HG02938 (cell line): ENCODE results near the gene CCR6.
"Not testable (repeated sequence)": the region's sequence is repeated elsewhere in the genome, so short reads cannot be mapped to it uniquely, and the experiment has no call there.

Experiments
- ATAC-seq: cut with Tn5 transposase; IDR thresholded peaks from one replicate; pipeline ENCODE4 v1.9.1; 2021; ENCODE audit warnings: mild to moderate bottlenecking, moderate library complexity; ENCODE audit not compliant: unreplicated experiment

The CCR6 gene

GRCh38 chr6:167167699-167168098 lies 44.8 kb downstream of the CCR6 start:
- not testable (repeated sequence) for ATAC-seq

DNA sequence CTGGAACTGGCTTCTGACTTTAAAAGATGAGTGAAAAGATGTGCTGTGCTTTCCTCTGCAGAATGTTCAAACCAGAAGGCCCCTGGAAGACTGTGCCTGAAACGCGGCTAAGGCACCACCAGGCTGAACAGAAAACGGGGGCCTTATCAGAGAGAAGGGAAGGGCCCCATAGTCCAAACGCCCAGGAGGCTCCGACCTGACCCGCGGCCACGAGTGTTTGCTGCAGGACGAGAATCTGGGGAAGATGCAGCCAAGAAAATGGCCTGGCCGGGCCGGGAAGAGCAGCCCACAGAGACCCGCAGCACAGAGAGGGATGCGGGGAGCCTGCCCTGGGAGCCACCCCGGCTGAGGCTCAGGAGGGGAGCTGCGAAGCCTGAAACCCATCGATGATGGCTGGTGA lies 45.4 kb downstream of the CCR6 start:
- not testable (repeated sequence) for ATAC-seq

GRCh38 chr6:167169867-167170266 lies 47.0 kb downstream of the CCR6 start:
- not testable (repeated sequence) for ATAC-seq

DNA sequence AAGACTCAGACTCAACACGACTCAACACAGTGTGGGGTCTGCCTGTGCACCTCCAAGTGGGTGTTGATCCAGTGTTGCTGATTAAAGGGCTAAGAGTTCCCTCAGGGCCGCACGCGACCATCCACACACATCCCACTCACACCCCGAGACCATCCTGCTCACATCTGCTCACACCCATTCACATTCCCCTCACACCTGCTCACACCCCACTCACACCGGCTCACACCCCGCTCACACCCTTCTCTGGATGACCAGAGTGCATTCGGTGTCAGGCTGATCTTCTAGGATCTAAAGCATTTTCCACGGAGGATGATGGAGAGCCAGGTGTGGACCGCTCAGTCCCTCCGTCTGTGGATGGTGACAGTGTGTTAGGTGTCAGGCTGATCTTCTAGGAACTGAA lies 48.4 kb downstream of the CCR6 start:
- ATAC-seq: not testable (repeated sequence)

DNA sequence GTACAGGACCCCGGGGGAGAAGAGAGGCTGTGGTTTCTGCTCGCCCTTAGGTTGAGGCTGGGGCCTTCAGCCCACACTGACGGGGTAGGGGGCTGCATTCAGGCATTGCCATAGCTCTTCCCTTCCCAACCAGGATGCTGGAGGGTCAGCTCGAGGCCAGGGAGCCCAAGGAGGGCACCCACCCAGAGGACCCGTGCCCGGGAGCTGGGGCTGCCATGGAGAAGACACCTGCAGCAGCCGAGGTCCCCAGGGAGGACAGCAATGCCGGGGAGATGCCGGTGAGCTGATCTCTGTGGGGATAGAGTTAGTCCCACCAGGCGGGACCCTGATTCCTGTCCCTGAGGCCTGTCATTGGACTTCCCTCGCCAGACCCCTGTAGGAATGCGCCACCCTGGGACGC lies 49.1 kb downstream of the CCR6 start:
- ATAC-seq: not testable (repeated sequence)

DNA sequence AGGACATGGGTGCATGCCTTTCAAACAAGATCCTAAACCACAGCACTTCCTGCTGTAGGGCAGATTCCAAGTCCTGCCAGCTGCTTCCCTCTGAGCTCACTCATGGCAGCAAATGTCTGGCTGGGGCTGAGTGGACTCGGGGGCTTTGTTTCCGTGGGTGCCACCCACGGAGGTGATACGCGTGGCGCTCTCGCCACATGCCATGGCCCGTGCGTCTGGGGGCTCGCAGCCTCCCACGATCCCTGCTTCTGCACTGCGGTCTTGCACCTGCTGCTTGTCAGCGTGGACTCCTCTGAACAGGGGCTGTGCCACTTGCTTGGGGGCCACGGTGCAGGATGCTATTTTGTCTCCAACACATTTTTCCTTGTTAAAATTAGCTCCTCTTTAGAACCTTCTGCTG lies 54.4 kb downstream of the CCR6 start:
- not testable (repeated sequence) for ATAC-seq

DNA sequence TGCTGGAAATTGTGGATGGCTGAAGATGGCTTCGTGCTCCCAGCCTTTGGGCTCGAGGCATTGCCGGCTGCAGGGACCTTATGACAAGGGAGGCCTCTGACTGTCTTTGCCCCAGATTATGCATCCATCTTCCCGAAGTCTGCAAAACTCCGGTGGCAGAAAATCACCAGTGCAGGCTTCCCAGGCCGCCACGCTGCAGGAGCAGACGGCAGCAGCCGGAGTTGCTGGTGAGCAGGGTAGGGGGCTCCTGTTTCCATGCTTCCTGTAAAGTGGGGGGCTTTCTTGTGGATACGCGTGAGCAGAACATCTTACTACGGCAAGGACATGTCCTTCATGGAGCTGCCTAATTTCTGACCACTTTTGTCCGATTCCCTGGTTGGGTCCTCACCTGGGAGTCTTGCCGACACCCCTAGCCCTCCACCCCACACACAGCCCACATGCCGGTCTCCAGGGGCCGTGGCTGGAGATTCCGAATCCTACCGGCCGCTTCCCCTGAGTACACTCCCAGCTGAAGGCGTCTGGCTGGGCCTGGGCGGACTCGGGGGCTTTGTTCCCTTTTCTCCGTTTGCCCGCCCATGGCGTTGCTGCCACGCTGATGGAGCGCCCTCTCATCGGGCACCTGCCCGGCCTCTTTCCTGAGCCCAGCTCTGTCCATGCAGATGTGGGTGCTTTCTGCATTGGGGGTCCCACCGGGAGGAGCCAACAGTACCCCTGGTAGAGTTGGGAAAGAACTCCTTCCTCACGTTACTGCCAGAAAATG lies 56.2 kb downstream of the CCR6 start:
- ATAC-seq: not testable (repeated sequence)

GRCh38 chr6:167180086-167180485 lies 57.2 kb downstream of the CCR6 start:
- not testable (repeated sequence) for ATAC-seq

- ATAC-seq: not testable (repeated sequence)
Measured at GRCh38 chr6:167181351-167181750, 58.5 kb downstream of the CCR6 start.

DNA sequence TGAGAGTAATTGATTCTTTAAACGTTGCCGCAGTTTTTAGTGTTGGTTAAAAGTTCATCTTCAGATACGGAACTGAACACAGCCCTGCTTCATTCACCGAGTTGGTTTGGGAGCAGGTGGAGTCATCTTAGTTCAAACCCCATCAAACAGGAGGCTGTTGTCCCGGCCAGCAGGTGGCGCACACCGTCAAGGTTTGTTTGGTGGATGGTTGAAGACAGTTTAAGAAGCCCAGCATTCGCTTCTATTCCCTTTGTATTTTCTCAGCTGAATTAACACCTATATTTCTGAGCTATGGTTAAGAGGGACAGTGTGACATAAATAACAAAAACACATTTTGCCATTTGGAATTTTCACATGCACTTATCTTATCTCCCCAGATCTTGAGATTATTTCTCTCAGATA lies 60.0 kb downstream of the CCR6 start:
- peak; percentile 83 for ATAC-seq

GRCh38 chr6:167185101-167185500 lies 62.2 kb downstream of the CCR6 start:
- not testable (repeated sequence) for ATAC-seq

DNA sequence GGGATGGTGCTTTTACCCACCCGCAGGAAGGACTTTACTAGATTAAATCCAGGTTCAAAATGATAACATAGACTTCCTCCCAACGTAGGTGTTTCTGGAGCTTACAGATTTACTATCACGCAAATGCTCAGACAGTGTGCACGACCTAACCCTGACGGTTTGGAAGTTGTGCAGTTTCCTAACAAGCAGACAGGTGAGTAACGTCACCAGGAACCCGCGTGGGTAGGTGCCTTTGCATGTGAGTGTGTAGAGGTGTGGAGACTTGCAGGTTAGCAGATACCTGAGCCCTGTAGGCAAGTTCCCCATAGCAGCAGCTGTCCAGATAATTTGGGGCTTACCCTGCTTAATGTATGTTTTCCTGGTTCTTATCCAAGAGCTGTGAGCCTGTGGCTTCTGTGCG lies 64.4 kb downstream of the CCR6 start:
- not testable (repeated sequence) for ATAC-seq
